Right atrium auricular region (tissue), 2 donors: ENCODE data around the gene MTCH1. TPM values are rescaled to one million over a fixed set of nuclear protein-coding genes. Genes with fewer than 3 reads are reported as not detected.
"Not testable (repeated sequence)": the region's sequence is repeated elsewhere in the genome, so short reads cannot be mapped to it uniquely, and the experiment has no call there.

Source experiments
- DNase-seq: peaks from one replicate; pipeline ENCODE4 v3.0.0-alpha.2; 2019; ENCODE audit warnings: low spot score
- H3K27ac ChIP-seq, 2 donors: fragments of 200-600 bp; sonication (generic); 1 replicate in 1 of 2; 2 replicates in 1 of 2; pipeline ENCODE4 v1.5.1; 2016 to 2019
- H3K27me3 ChIP-seq, 2 donors: fragments of 200-600 bp; sonication (generic); one replicate each; pipeline versions ENCODE4 v1.5.1 to v1.6.0; 2017 to 2019
- H3K36me3 ChIP-seq: fragments of 200-600 bp; sonication (generic); one replicate; pipeline ENCODE4 v1.5.1; 2016
- H3K4me1 ChIP-seq, 2 donors: fragments of 200-600 bp; sonication (generic); one replicate each; pipeline versions ENCODE4 v1.5.1 to v1.6.0; 2017 to 2019
- H3K4me3 ChIP-seq, 2 donors: fragments of 200-600 bp; sonication (generic); 1 replicate in 1 of 2; 2 replicates in 1 of 2; pipeline ENCODE4 v1.5.1; 2017 to 2019; ENCODE audit warnings: mild to moderate bottlenecking in 1 of 2, moderate library complexity in 1 of 2
- H3K9me3 ChIP-seq, 2 donors: fragments of 200-600 bp; sonication (generic); one replicate each; pipeline ENCODE4 v1.5.1; 2019
- CTCF ChIP-seq, 2 donors: fragments of 200-600 bp; sonication (generic); IDR thresholded peaks; one replicate each; pipeline ENCODE4 v1.5.1; 2019; ENCODE audit warnings: antibody characterized with exemption in 2 of 2
- total RNA-seq, 2 donors: library from RNA; depleted of rRNA; stranded (reverse); fragments of >200 nt; gene quantifications; one replicate each; pipeline ENCODE4 v1.1.0, GENCODE V29; 2016

The MTCH1 gene
- total RNA-seq, 2 donors from 2014 or later = 155 to 259 TPM

GRCh38 chr6:36955671-36956445 is 30.1 kb downstream of the MTCH1 start:
- peak; percentile 59 for DNase-seq
- Histone ChIP-seq H3K36me3 (no peaks in the 10 kb centered on the region), H3K4me1 (peaks cover 0 to 20% of the 10 kb centered on the region in 2 donors), H3K27me3 (no peaks in the 10 kb centered on the region), H3K4me3 (no peak overlapping the region), H3K9me3 (no peaks in the 10 kb centered on the region), H3K27ac (peak overlapping the region; percentile 7)
- no peak for TF ChIP-seq CTCF (IDR thresholded peaks at IDR 0.05)

- no peaks in the 10 kb centered on the region for H3K9me3 ChIP-seq
- H3K27ac ChIP-seq = no peak overlapping the region
- TF ChIP-seq CTCF (IDR thresholded peaks at IDR 0.05) = no peak
- H3K27me3 ChIP-seq = no peaks in the 10 kb centered on the region
- no peaks in the 10 kb centered on the region for H3K36me3 ChIP-seq
- H3K4me1 ChIP-seq = peaks cover 0 to 14% of the 10 kb centered on the region in 2 donors
- peak overlapping the region in 1 of 2 donors; percentile 16 for H3K4me3 ChIP-seq
- peak; percentile 57 for DNase-seq
Measured at GRCh38 chr6:36955136-36955535, 30.9 kb downstream of the MTCH1 start.

GRCh38 chr6:36954262-36954931 is 31.6 kb downstream of the MTCH1 start, which contains the start of gene PI16:
TSS of gene PI16 (plus strand) at chr6:36954738. CDS start at chr6:36954761, 23 bp downstream.
- Histone ChIP-seq H3K36me3 (no peaks in the 10 kb centered on the region), H3K27me3 (no peaks in the 10 kb centered on the region), H3K4me3 (peak within 1 kb of the TSS; percentile 2 to 16), H3K9me3 (no peaks in the 10 kb centered on the region), H3K4me1 (peaks cover 0 to 14% of the 10 kb centered on the region in 2 donors), H3K27ac (no peak within 1 kb of the TSS)
- peak; percentile 58 for DNase-seq
- no peak for TF ChIP-seq CTCF (IDR thresholded peaks at IDR 0.05)

GRCh38 chr6:36953931-36954261 is 32.1 kb downstream of the MTCH1 start:
- Histone ChIP-seq H3K27me3 (no peaks in the 10 kb centered on the region), H3K9me3 (no peaks in the 10 kb centered on the region), H3K36me3 (no peaks in the 10 kb centered on the region), H3K4me1 (peaks cover 0 to 14% of the 10 kb centered on the region in 2 donors), H3K27ac (no peak overlapping the region), H3K4me3 (no peak overlapping the region)
- TF ChIP-seq CTCF (IDR thresholded peaks at IDR 0.05) = no peak
- no peak for DNase-seq

- Histone ChIP-seq H3K4me1 (no peaks in the 10 kb centered on the region), H3K36me3 (no peaks in the 10 kb centered on the region), H3K27ac (no peak overlapping the region), H3K4me3 (no peak overlapping the region), H3K9me3 (no peaks in the 10 kb centered on the region), H3K27me3 (no peaks in the 10 kb centered on the region)
- no peak for DNase-seq
- no peak for TF ChIP-seq CTCF (IDR thresholded peaks at IDR 0.05)
Measured at GRCh38 chr6:36949636-36950035, 36.4 kb downstream of the MTCH1 start.

GRCh38 chr6:36949076-36949475 is 36.9 kb downstream of the MTCH1 start:
- H3K4me1 ChIP-seq, H3K27me3 ChIP-seq, H3K9me3 ChIP-seq, H3K4me3 ChIP-seq, H3K27ac ChIP-seq, DNase-seq, H3K36me3 ChIP-seq: not testable (repeated sequence)
